ENCODE results near the gene FNDC3B. TPM values are rescaled to one million over a fixed set of nuclear protein-coding genes. Genes with fewer than 3 reads are reported as not detected.

Gene FNDC3B
- total RNA-seq, 2 experiments from 2014 or later = 10.6 to 12.0 TPM

DNA sequence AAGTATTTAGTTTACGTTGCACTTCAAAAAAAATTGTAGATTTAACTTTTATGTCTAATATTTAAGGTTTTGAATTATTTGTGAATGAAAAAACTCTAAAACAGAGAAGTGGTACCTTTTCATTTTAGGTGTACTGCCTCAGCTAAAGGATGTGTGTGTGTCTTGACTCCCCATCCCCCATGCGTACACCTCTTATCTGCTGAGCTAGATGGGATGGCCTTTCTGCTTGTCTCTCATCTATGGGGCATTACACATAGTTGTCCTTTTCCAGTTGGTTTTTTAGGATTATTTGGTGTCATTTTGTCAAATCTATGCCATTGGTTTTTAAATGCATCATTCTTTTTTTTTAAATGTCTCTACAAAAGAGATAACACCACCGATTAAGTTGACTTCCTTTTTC is 110.9 kb downstream of the FNDC3B start:
- intact Hi-C loops (cut with micrococcal nuclease) = no loop called here
- ChIA-PET CTCF (interaction anchor here (1.5 kb wide), 1 partner anchor 10 kb away, joined by 4 read pairs; no protein-coding TSS in a partner anchor), POLR2A (interaction anchor here (0.6 kb wide), 1 partner anchor 11 kb away, joined by 3 read pairs; no protein-coding TSS in a partner anchor)
- no peak overlapping the region for H3K27ac Mint-ChIP-seq
- no peaks in the 10 kb centered on the region for H3K36me3 Mint-ChIP-seq (ENCODE audit: low read depth)
- no peak overlapping the region for H3K4me3 Mint-ChIP-seq
- DNase-seq (no peak), ATAC-seq (no peak)
- H3K4me1 Mint-ChIP-seq (ENCODE audit: low read depth) = peaks cover 42% of the 10 kb centered on the region
- TF ChIP-seq, protein P1, sequence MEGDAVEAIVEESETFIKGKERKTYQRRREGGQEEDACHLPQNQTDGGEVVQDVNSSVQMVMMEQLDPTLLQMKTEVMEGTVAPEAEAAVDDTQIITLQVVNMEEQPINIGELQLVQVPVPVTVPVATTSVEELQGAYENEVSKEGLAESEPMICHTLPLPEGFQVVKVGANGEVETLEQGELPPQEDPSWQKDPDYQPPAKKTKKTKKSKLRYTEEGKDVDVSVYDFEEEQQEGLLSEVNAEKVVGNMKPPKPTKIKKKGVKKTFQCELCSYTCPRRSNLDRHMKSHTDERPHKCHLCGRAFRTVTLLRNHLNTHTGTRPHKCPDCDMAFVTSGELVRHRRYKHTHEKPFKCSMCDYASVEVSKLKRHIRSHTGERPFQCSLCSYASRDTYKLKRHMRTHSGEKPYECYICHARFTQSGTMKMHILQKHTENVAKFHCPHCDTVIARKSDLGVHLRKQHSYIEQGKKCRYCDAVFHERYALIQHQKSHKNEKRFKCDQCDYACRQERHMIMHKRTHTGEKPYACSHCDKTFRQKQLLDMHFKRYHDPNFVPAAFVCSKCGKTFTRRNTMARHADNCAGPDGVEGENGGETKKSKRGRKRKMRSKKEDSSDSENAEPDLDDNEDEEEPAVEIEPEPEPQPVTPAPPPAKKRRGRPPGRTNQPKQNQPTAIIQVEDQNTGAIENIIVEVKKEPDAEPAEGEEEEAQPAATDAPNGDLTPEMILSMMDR (IDR thresholded peaks at IDR 0.05) = no peak
- H3K9me3 Mint-ChIP-seq = no peaks in the 10 kb centered on the region
- H3K27me3 Mint-ChIP-seq = no peaks in the 10 kb centered on the region

DNA sequence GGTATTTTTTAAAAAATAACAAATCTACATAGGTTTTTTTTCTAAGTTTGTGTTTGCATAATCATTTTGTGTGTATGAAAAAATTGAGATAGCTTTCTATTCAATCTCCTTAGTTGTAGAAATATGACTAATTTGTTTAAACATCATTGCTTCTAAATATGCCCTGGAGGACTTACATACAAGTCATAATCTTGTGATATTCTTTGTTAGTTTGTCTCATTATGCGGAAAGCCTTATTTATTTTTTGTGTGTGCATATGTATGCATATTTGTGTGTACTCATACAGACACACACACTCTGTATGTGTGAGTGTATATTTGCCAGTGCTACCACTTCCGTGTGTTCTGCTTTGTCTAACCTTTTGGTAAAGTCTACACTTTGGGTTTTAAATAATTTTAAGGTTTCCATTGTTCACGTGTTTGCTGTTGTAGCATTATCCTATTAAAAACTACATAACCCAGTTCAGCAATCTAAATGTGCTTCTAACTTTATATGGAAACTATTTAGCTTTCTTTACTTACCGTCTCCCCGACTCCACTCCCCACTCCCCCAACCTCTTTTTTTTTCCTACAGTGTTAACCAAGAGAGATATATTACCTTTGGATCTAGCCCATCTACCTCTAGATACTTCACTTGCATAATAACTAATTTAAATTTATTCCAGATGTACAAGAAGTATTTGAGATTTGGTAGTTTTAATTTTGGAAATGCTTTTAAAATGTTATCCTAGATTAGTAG is 111.7 kb downstream of the FNDC3B start:
- no peak overlapping the region for H3K4me3 Mint-ChIP-seq
- POLR2A ChIA-PET = no interaction called here
- CTCF ChIA-PET = interaction anchor here (0.9 to 1.5 kb wide), 2 partner anchors 11 to 22 kb away, joined by 4 read pairs; no protein-coding TSS in a partner anchor
- TF ChIP-seq, protein P1 (IDR thresholded peaks at IDR 0.05) = no peak
- no peaks in the 10 kb centered on the region for H3K27me3 Mint-ChIP-seq
- ATAC-seq = no peak
- no peaks in the 10 kb centered on the region for H3K9me3 Mint-ChIP-seq
- H3K27ac Mint-ChIP-seq = no peak overlapping the region
- H3K4me1 Mint-ChIP-seq (ENCODE audit: low read depth) = peaks cover 40% of the 10 kb centered on the region
- no peak for DNase-seq
- intact Hi-C loops (cut with micrococcal nuclease) = no loop called here
- H3K36me3 Mint-ChIP-seq (ENCODE audit: low read depth) = no peaks in the 10 kb centered on the region

DNA sequence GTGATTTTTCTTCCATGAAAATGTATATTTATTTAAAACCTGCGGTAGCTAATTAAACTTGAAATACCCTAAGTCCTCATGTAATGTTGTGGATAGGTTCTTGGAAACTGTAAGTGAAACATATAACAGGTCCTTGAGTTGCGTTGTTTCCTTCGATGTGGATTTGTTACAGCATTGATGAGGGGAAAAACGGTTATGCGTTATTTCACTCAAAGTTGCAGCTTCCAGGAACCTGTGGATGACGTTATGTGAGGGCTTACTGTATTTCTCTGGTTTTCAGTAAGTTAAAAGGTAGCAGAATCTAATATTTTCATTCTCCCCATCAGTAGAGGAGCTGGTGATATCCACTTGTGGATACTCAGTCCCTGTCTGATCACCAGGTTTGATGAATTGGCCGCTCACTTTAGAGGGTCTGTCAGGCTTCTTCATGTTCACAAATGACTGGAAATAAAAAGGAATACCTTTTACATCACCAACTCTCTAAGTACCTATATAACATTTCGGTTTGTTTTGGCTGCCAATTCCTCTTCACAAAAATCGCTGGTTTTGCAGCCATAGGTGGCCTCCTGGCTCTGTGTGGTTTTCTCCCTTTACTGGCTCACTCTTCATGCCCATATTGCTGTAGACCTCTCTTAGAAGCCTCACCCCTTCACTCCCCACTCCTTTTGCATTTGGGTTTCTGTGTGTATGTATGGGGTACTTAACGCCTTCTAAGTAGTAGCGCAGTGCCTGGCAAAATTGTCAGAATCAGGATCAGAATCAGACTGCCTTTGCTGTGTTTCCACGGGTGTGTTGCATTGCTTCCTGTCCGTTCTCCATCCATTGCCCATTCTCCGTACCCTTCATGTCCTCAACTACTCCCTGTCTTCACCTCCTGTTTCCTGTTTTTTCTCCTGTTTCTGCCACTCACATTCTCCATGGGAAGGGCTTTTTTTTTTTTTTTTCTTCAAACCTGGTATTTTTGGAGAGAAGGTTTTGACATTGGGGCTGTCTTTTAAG is 112.6 kb downstream of the FNDC3B start:
- Mint-ChIP-seq H3K27me3 (no peaks in the 10 kb centered on the region), H3K36me3 (ENCODE audit: low read depth) (no peaks in the 10 kb centered on the region), H3K4me1 (ENCODE audit: low read depth) (peaks cover 40% of the 10 kb centered on the region), H3K27ac (no peak overlapping the region), H3K9me3 (no peaks in the 10 kb centered on the region), H3K4me3 (no peak overlapping the region)
- TF ChIP-seq, protein P1 (IDR thresholded peaks at IDR 0.05) = no peak
- DNase-seq (no peak), ATAC-seq (no peak)
- intact Hi-C loops (cut with micrococcal nuclease) = no loop called here
- CTCF ChIA-PET = interaction anchor here (0.9 kb wide), 1 partner anchor 22 kb away, joined by 4 read pairs; no protein-coding TSS in a partner anchor
- POLR2A ChIA-PET = no interaction called here

DNA sequence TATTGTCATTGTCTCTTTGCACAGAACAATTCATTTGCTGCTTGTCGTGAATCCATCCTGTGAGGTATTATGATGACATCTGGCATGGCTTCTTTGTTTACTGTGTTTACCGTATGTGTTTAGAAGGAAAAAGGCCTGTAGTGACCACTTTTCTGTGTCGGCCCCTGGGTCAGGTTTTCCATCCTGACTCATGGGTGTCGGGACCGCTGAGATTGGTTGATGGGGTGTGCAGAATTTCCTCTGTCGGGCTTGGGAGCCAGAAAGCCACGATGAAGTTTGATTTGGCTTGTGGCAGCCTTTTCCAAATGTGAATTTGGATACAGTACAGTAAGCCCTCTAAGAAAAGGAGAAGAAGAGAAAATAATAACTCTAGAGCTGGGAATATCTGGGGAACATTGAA is 113.5 kb downstream of the FNDC3B start:
- TF ChIP-seq, protein P1 (IDR thresholded peaks at IDR 0.05) = no peak
- DNase-seq = no peak
- peaks cover 36% of the 10 kb centered on the region for H3K4me1 Mint-ChIP-seq (ENCODE audit: low read depth)
- no peak for ATAC-seq
- H3K9me3 Mint-ChIP-seq = no peaks in the 10 kb centered on the region
- CTCF ChIA-PET = interaction anchor here (1.1 kb wide), 1 partner anchor 179 kb away, joined by 3 read pairs; no protein-coding TSS in a partner anchor
- no peaks in the 10 kb centered on the region for H3K27me3 Mint-ChIP-seq
- POLR2A ChIA-PET = no interaction called here
- no peaks in the 10 kb centered on the region for H3K36me3 Mint-ChIP-seq (ENCODE audit: low read depth)
- intact Hi-C loops (cut with micrococcal nuclease) = no loop called here
- H3K27ac Mint-ChIP-seq = no peak overlapping the region
- H3K4me3 Mint-ChIP-seq = no peak overlapping the region

Data from activated CD8-positive, alpha-beta T cell treated with anti-CD3 and anti-CD28 coated beads for 36 hours (primary cell).